GM12865 (cell line): ENCODE data around the gene PALLD.
"Not testable (repeated sequence)": the region's sequence is repeated elsewhere in the genome, so short reads cannot be mapped to it uniquely, and the experiment has no call there.

Experiments used
- DNase-seq: peaks from one replicate; pipeline ENCODE4 v3.0.0; 2010; ENCODE audit warnings: low read depth
- H3K4me3 ChIP-seq: 2 replicates; pipeline ENCODE4 v1.5.1; 2011; ENCODE audit warnings: mild to moderate bottlenecking, low read depth, low read length, control low read depth
- TF ChIP-seq, protein P1 (sequence below): IDR thresholded peaks from 2 replicates; pipeline ENCODE4 v1.5.1; 2011; ENCODE audit warnings: low read length, control low read depth, low read depth, inconsistent platforms; ENCODE audit not compliant: insufficient read depth; ENCODE audit errors: missing control alignments

The PALLD gene

DNA sequence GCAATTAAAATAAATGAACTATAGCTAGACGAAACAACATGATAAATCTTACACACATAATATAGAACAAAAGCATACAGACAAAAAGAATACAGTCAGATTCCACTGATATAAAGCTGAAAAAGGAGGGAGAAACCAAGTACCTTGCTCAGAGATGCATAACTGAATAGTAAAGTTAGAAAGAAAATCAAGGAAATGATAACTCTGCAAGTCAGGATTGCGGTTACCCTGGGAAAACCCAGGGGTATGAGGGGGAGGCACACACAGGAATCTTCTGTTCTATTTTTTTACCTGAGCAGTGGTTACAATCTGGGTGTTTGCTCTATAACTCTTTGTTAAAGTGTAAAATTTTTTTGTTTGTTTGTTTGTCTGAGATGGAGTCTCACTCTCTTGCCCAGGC, 304.1 kb downstream of the PALLD start:
- H3K4me3 ChIP-seq, result no peak overlapping the region
- DNase-seq, result no peak
- TF ChIP-seq, protein P1, sequence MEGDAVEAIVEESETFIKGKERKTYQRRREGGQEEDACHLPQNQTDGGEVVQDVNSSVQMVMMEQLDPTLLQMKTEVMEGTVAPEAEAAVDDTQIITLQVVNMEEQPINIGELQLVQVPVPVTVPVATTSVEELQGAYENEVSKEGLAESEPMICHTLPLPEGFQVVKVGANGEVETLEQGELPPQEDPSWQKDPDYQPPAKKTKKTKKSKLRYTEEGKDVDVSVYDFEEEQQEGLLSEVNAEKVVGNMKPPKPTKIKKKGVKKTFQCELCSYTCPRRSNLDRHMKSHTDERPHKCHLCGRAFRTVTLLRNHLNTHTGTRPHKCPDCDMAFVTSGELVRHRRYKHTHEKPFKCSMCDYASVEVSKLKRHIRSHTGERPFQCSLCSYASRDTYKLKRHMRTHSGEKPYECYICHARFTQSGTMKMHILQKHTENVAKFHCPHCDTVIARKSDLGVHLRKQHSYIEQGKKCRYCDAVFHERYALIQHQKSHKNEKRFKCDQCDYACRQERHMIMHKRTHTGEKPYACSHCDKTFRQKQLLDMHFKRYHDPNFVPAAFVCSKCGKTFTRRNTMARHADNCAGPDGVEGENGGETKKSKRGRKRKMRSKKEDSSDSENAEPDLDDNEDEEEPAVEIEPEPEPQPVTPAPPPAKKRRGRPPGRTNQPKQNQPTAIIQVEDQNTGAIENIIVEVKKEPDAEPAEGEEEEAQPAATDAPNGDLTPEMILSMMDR, result no peak

DNA sequence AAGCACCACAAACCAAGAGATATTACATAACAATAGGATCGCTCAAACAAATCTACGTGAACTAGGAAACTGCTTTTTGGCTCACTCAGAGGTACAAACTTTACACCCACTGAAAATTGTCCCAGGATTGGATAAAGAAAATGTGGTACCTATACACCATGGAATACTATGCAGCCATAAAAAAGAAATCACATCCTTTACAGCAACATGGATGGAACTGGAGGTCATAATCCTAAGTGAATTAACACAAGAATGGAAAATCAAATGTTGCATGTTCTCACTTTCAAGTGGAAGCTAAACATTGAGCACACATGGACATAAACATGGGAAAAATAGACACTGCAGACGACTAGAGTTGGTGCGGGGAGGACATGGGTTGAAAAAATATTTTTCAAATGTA, 305.4 kb downstream of the PALLD start:
- no peak for DNase-seq
- TF ChIP-seq, protein P1, result no peak
- H3K4me3 ChIP-seq, result no peak overlapping the region

DNA sequence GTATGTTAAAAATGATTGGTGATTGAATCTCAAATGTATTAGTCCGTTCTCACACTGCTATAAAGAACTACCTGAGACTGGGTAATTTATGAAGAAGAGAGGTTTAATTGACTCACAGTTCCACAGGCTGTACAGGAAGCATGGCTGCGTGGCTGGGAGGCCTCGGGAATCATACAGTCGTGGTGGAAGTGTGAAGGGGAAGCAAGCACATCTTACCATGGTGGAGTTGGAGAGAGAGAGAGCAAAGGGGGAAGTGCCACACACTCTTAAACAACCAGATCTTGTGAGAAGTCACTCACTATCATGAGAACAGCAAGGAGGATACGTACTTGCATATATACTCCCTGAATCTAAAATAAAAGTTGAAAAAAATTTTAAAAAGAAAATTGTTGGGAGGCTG, 306.2 kb downstream of the PALLD start:
- DNase-seq, H3K4me3 ChIP-seq: not testable (repeated sequence)

DNA sequence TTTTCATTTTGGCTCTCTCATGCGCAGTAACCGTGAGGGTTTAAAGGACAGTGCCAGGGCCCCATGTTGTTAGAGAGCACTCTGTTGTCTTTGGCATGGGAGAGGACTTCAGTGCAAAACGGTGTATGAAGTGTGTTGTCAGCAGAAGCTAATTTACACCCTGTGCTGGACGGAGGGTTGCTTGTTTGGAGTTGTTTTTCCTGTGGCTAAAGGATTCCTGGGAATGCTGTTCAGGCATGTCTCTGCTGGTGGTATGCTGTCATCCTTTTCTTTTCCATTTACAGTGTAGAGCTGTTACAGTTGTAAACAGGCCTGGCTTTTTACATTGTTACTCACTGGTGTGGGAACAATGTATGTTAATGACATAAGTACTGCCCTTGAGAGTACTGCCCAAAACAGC, 306.9 kb downstream of the PALLD start:
- DNase-seq, result no peak
- no peak overlapping the region for H3K4me3 ChIP-seq
- TF ChIP-seq, protein P1, result no peak

DNA sequence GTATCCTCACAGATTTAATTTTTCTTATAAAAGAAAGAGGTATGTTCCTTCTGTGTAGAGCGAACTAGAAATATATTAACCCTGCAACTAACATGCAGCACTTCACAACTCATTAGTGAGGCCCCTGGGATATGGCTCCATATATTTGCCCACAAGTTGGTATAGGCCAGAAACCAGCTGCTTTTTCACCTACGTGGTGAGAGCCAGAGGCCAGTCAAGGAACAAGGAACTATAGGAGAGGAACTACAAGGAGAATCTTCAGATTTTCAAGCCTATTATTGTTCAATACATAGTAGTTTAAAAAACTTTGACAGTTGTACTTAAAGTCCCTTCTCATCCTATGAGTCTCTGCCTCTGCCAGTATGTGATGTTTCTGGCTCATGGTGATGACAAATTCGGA, 307.3 kb downstream of the PALLD start:
- H3K4me3 ChIP-seq, result no peak overlapping the region
- no peak for DNase-seq
- TF ChIP-seq, protein P1, result no peak

DNA sequence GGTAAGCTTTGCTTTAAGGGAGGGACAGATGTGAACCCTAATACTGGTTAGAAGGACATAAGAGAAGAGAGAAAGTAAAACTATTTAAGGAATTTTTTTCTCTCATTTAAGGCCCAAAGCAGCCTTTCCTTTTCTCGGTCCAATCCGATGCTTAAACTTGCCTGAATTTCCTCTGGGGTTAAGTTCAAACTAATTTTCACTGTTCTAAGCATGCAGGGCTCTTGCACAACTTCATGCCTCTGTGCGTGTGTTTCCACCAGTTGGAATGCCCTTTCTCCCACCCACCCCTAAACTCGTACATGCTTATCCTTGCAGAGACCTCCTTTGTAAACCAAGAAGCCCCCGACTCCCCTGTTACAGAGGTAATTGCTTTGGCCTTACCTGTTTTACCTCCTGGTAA, 308.5 kb downstream of the PALLD start:
- no peak for DNase-seq
- TF ChIP-seq, protein P1, result no peak
- H3K4me3 ChIP-seq, result no peak overlapping the region

DNA sequence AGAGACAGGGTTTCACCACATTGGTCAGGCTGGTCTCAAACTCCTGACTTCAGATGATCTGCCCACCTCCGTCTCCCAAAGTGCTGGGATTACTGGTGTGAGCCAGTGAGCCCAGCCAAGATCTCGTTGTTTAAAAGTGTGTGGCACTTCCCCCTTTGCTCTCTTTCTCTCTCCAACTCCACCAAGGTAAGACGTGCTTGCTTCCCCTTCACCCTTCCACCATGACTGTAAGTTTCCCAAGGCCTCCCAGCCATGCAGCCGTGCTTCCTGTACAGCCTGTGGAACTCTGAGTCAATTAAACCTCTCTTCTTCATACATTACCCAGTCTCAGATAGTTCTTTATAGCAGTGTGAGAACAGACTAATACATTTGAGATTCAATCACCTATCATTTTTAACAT, 309.4 kb downstream of the PALLD start:
- DNase-seq, H3K4me3 ChIP-seq: not testable (repeated sequence)

DNA sequence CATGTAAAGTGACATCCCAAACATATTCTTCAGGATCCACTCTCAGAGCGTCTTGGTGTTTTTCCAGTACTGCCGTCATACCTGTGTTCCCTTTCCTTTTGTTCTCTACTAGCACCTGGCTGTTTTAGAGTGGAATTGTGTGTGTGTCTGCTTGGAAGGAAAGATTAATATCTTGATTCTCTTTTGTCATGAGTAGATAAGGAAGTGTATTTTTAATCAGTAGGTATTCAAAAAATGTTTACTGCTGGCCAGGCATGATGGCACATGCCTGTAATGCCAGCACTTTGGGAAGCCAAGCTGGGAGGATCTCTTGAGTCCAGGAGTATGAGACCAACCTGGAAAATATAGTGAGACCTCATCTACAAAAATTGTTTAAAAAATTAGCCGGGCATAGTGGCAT, 314.4 kb downstream of the PALLD start:
- no peak for DNase-seq
- TF ChIP-seq, protein P1, result no peak
- no peak overlapping the region for H3K4me3 ChIP-seq
